Testis (tissue), 2 donors: ENCODE data around the gene MOK.

ENCODE experiments used
- POLR2A ChIP-seq: fragments of 450-650 bp; IDR thresholded peaks from one replicate; pipeline ENCODE4 v1.6.1; 2017; ENCODE audit warnings: antibody characterized with exemption, mild to moderate bottlenecking, moderate library complexity
- TF ChIP-seq, protein P1 (sequence below), 3 experiments: fragments of 450-650 bp in 2 of 3; fragments of 200-600 bp in 1 of 3; sonication (generic) in 1 of 3; IDR thresholded peaks; one replicate each; pipeline ENCODE4 v1.5.1; 2016 to 2019; ENCODE audit warnings: antibody characterized with exemption in 3 of 3, mild to moderate bottlenecking in 2 of 3, moderate library complexity in 1 of 3

DNA sequence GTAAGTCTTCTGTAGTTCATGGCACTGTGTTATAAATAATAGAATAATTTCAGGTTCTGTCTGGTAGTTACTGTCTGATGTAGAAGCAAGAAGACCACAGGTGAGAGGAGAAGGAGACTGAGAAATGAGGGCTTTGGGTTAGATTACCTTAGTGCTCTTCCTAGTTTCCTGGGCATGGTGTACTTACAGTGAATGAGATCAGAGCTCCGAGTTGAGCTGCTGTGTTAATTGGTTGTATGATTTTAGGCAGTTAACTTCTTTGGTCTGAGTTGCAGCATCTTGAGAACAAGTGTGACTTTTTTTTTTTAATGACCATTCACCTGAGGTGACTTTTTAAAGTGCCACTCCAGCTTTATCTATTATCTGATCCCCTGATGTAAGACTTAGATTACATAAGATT, 123.8 kb downstream of the MOK start:
- TF ChIP-seq, protein P1, sequence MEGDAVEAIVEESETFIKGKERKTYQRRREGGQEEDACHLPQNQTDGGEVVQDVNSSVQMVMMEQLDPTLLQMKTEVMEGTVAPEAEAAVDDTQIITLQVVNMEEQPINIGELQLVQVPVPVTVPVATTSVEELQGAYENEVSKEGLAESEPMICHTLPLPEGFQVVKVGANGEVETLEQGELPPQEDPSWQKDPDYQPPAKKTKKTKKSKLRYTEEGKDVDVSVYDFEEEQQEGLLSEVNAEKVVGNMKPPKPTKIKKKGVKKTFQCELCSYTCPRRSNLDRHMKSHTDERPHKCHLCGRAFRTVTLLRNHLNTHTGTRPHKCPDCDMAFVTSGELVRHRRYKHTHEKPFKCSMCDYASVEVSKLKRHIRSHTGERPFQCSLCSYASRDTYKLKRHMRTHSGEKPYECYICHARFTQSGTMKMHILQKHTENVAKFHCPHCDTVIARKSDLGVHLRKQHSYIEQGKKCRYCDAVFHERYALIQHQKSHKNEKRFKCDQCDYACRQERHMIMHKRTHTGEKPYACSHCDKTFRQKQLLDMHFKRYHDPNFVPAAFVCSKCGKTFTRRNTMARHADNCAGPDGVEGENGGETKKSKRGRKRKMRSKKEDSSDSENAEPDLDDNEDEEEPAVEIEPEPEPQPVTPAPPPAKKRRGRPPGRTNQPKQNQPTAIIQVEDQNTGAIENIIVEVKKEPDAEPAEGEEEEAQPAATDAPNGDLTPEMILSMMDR (IDR thresholded peaks at IDR 0.05) = no peak
- TF ChIP-seq POLR2A = no peak
